Measurements from ENCODE around the gene ALG9. TPM values are rescaled to one million over a fixed set of nuclear protein-coding genes. Genes with fewer than 3 reads are reported as not detected.

ALG9 gene
- polyA plus RNA-seq, 1 experiment: 23.7 TPM

DNA sequence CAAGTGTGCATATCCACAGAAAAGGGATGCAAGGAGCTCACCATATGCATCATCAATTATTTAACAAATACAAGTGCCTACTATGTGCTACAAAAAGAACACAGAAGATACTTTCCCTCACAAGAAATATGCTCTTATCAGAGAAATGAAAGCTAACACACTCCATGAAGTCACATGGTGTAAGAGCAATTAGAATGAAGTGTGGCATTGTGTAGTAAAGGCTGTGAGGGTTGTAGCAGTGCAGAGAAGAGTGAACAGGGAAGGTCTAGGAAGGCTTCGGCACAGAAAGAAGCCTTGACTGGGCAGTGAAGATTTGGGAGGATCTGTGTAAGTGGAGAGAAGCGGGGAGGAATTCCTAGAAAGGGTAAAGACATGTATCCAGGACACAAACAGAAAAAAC, 127.7 kb downstream of the ALG9 start:
- TF ChIP-seq, protein P1, sequence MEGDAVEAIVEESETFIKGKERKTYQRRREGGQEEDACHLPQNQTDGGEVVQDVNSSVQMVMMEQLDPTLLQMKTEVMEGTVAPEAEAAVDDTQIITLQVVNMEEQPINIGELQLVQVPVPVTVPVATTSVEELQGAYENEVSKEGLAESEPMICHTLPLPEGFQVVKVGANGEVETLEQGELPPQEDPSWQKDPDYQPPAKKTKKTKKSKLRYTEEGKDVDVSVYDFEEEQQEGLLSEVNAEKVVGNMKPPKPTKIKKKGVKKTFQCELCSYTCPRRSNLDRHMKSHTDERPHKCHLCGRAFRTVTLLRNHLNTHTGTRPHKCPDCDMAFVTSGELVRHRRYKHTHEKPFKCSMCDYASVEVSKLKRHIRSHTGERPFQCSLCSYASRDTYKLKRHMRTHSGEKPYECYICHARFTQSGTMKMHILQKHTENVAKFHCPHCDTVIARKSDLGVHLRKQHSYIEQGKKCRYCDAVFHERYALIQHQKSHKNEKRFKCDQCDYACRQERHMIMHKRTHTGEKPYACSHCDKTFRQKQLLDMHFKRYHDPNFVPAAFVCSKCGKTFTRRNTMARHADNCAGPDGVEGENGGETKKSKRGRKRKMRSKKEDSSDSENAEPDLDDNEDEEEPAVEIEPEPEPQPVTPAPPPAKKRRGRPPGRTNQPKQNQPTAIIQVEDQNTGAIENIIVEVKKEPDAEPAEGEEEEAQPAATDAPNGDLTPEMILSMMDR (IDR thresholded peaks at IDR 0.05; ENCODE audit: insufficient read depth, low read depth, low read length): no peak
- ChIA-PET POLR2A (no interaction called here), CTCF (interaction anchor here (0.9 kb wide), 1 partner anchor 9 kb away, joined by 3 read pairs; no protein-coding TSS in a partner anchor)
- H3K4me3 ChIP-seq (ENCODE audit: low read depth, low read length): no peak overlapping the region
- H3K36me3 ChIP-seq (ENCODE audit: control insufficient read depth, insufficient read depth, low read length): peaks cover 7% of the 10 kb centered on the region
- no peak for DNase-seq (ENCODE audit: low read depth)
- no peaks in the 10 kb centered on the region for H3K27me3 ChIP-seq (ENCODE audit: control insufficient read depth, insufficient read depth, low read length)

DNA sequence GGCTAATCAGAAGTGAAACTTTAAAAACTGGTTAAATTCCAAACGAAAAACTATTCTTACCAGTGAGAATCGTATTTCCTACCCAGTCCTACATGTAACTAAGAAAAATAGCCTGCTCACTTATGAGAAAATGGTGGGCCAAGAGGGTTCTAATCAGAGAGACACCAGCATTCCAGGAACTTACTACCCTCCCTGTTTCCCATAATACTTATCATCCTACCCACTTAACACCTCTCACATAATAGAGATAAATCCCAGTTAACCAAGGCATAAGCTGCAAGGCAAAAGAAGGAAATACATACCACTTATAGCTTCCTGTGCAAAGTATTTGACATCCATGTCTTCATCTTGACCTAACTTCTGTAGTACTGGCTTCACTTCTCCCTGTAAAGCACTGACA, 129.6 kb downstream of the ALG9 start:
- H3K36me3 ChIP-seq (ENCODE audit: control insufficient read depth, insufficient read depth, low read length): peaks cover 3% of the 10 kb centered on the region
- TF ChIP-seq, protein P1 (IDR thresholded peaks at IDR 0.05; ENCODE audit: insufficient read depth, low read depth, low read length): no peak
- CTCF ChIA-PET: no interaction called here
- no peak for DNase-seq (ENCODE audit: low read depth)
- POLR2A ChIA-PET: no interaction called here
- no peaks in the 10 kb centered on the region for H3K27me3 ChIP-seq (ENCODE audit: control insufficient read depth, insufficient read depth, low read length)
- H3K4me3 ChIP-seq (ENCODE audit: low read depth, low read length): no peak overlapping the region

DNA sequence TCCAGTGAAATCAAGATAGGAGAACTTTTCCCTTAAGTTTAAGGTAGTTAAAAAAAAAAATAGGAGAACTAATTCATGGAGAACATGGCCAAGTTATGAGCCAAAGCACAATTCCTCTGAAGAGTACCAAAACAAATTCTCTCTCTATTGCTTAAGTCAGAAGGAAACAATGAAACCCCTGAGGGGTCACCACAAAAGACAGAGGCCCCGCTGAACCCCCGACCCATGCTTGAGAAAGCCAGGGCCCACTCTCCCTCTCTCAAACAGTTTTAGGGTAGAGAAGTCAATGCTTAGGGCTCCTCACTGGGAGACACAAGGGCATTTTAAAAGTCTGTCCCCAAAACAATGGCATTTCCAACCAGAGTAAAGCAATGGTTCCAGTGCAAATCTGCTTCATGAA, 132.1 kb downstream of the ALG9 start:
- CTCF ChIA-PET: interaction anchor here (1.4 kb wide), 1 partner anchor 14 kb away, joined by 3 read pairs; no protein-coding TSS in a partner anchor

DNA sequence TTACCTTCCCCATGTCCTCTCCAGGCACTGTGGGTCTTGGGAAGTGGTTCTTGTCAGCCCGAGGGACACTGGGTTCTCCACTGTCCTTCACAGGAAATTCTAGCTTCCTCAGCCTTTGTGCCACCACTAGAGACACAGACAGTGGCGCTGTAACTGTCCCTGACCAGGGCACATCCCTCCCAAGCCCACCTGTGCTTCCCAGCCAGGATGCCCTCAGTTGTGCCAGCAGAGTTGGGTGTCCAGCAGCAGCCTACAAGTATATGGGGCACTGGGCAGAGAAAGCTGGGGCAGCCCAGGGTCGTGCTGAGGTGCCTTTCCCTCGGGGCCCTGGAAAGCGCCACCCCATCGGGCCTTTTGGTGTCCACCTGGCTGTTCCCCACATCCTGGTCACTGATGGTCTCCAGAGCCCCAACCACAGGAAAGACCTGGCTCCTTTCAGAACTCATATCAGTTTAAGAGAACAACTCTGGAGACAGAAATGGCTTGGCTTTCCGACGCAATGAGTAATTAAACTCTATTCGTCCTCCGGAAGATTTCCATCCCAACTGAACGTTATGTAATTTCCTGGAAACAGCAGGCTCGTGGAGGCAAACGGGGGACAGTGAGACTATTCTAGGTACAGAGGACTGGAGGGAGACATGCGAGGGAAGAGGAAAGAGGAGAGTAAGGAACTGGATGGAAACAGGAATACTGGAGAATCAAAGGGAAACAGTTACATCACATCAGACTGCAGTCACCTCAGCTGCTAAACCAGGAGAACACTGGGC, 133.8 kb downstream of the ALG9 start:
- TF ChIP-seq, protein P1 (IDR thresholded peaks at IDR 0.05; ENCODE audit: insufficient read depth, low read depth, low read length): no peak
- Histone ChIP-seq H3K27me3 (ENCODE audit: control insufficient read depth, insufficient read depth, low read length) (no peaks in the 10 kb centered on the region), H3K4me3 (ENCODE audit: low read depth, low read length) (no peak overlapping the region), H3K36me3 (ENCODE audit: control insufficient read depth, insufficient read depth, low read length) (peaks cover 3% of the 10 kb centered on the region)
- POLR2A ChIA-PET: no interaction called here
- DNase-seq (ENCODE audit: low read depth): no peak
- CTCF ChIA-PET: interaction anchor here (0.8 to 1.7 kb wide), 4 partner anchors 12 to 298 kb away, joined by 3 to 4 read pairs (median 3); no protein-coding TSS in a partner anchor

More for the DNA sequence above, 132.1 kb downstream of the ALG9 start:
- TF ChIP-seq, protein P1 (IDR thresholded peaks at IDR 0.05; ENCODE audit: insufficient read depth, low read depth, low read length): no peak
- peaks cover 3% of the 10 kb centered on the region for H3K36me3 ChIP-seq (ENCODE audit: control insufficient read depth, insufficient read depth, low read length)
- no peak for DNase-seq (ENCODE audit: low read depth)
- POLR2A ChIA-PET: no interaction called here
- H3K27me3 ChIP-seq (ENCODE audit: control insufficient read depth, insufficient read depth, low read length): no peaks in the 10 kb centered on the region
- H3K4me3 ChIP-seq (ENCODE audit: low read depth, low read length): no peak overlapping the region

DNA sequence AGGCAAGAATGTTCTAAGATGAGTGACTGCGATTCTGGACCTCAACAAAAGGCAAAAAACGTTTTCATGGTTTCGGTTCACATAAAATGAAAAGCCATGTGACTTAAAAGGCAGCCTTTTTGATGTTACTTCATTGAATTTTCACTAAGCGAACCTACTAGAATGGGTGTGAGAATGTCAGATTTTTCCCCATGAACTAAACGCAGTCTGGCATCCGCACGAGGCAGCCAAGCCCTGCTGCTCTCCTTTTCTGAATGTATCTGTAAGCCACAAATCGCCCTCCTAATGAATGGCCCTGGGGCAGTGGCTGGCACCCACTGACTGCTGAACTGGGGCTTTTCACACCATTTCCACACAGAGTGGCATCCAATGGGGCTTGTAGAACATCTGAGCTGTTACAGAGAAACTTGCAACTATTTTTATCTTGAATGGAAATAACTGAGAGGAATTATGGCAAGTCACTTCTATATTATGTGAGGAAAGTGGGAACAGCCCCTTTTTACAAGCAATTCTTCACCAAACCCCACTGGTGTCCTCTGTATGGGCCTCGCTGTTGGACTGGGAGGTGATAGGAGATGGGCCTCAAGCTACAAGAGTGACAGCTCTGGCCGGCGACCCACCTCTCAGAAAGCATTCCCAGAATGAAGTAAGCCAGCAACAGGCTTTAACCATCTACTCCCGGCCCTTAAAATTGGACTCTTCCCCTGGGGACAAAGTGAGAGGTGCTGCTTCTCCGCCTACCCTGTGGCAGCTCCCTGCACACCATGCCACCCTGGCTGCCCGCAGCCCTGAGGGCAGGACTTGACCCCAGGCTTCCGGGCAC, 134.5 kb downstream of the ALG9 start:
- POLR2A ChIA-PET: no interaction called here
- CTCF ChIA-PET: interaction anchor here (0.7 to 1.7 kb wide), 3 partner anchors 12 to 139 kb away, joined by 3 to 4 read pairs (median 3); no protein-coding TSS in a partner anchor

More for the DNA sequence above, 134.5 kb downstream of the ALG9 start:
- peaks cover 2% of the 10 kb centered on the region for H3K36me3 ChIP-seq (ENCODE audit: control insufficient read depth, insufficient read depth, low read length)
- DNase-seq (ENCODE audit: low read depth): no peak
- H3K4me3 ChIP-seq (ENCODE audit: low read depth, low read length): no peak overlapping the region
- TF ChIP-seq, protein P1 (IDR thresholded peaks at IDR 0.05; ENCODE audit: insufficient read depth, low read depth, low read length): no peak
- H3K27me3 ChIP-seq (ENCODE audit: control insufficient read depth, insufficient read depth, low read length): no peaks in the 10 kb centered on the region

Measured in BJ (cell line).